Vagina (tissue), 2 donors: Measurements from ENCODE around the gene DDN. TPM values are rescaled to one million over a fixed set of nuclear protein-coding genes. Genes with fewer than 3 reads are reported as not detected.

Experiments used
- DNase-seq, 2 donors: peaks; one replicate each; pipeline ENCODE4 v3.0.0-alpha.2; 2017; ENCODE audit errors: extremely low spot score in 2 of 2
- H3K27ac ChIP-seq: fragments of 200-600 bp; sonication (generic); one replicate; pipeline ENCODE4 v1.5.1; 2019
- H3K27me3 ChIP-seq: fragments of 200-600 bp; sonication (generic); one replicate; pipeline ENCODE4 v1.5.1; 2019
- H3K36me3 ChIP-seq, 2 donors: fragments of 200-600 bp; sonication (generic); one replicate each; pipeline ENCODE4 v1.5.1; 2017 to 2019
- H3K4me1 ChIP-seq: fragments of 200-600 bp; sonication (generic); one replicate; pipeline ENCODE4 v1.5.1; 2019
- H3K4me3 ChIP-seq, 2 donors: fragments of 200-600 bp; sonication (generic); 1 replicate in 1 of 2; 2 replicates in 1 of 2; pipeline ENCODE4 v1.5.1; 2016 to 2019
- H3K9me3 ChIP-seq: fragments of 200-600 bp; sonication (generic); one replicate; pipeline ENCODE4 v1.5.1; 2019
- CTCF ChIP-seq, 3 experiments: fragments of 450-650 bp in 2 of 3; fragments of 200-600 bp in 1 of 3; sonication (generic) in 1 of 3; IDR thresholded peaks; one replicate each; pipeline ENCODE4 v1.5.1; 2017 to 2019; ENCODE audit warnings: antibody characterized with exemption in 3 of 3, mild to moderate bottlenecking in 2 of 3, moderate library complexity in 2 of 3
- POLR2A ChIP-seq, 2 donors: fragments of 450-650 bp; IDR thresholded peaks; one replicate each; pipeline ENCODE4 v1.6.1; 2017; ENCODE audit warnings: antibody characterized with exemption in 2 of 2, mild to moderate bottlenecking in 2 of 2, moderate library complexity in 2 of 2
- POLR2AphosphoS5 ChIP-seq, 2 donors: sonication (generic); formaldehyde crosslinking; IDR thresholded peaks; one replicate each; pipeline ENCODE4 v1.9.0; 2017; ENCODE audit warnings: antibody characterized with exemption in 2 of 2, mild to moderate bottlenecking in 2 of 2, low read depth in 1 of 2; ENCODE audit not compliant: insufficient read depth in 1 of 2
- intact Hi-C: fragments of 100-400 bp; cut with DNase I; formaldehyde crosslinking; loops from one replicate; pipeline ENCODE4 v1.15.1; 2023
- total RNA-seq: library from RNA; depleted of rRNA; stranded (reverse); fragments of >200 nt; gene quantifications from one replicate; pipeline ENCODE4 v1.2.3, GENCODE V29; 2016

Gene DDN
- total RNA-seq, 1 donor from 2014 or later: not detected

- TF ChIP-seq CTCF (IDR thresholded peaks at IDR 0.05) (no peak), POLR2AphosphoS5 (IDR thresholded peaks at IDR 0.05; ENCODE audit: insufficient read depth in 1 of 2, low read depth in 1 of 2) (no peak), POLR2A (IDR thresholded peaks at IDR 0.05) (no peak)
- Histone ChIP-seq H3K27ac (no peak overlapping the region), H3K27me3 (no peaks in the 10 kb centered on the region), H3K4me3 (no peak overlapping the region), H3K4me1 (peaks cover 32% of the 10 kb centered on the region), H3K9me3 (no peaks in the 10 kb centered on the region), H3K36me3 (no peaks in the 10 kb centered on the region)
- DNase-seq: no peak
- intact Hi-C loops: no loop called here
Measured at GRCh38 chr12:48967991-48968390, 31.2 kb downstream of the DDN start.

- Histone ChIP-seq H3K4me3 (no peak overlapping the region), H3K27me3 (no peaks in the 10 kb centered on the region), H3K36me3 (no peaks in the 10 kb centered on the region), H3K27ac (no peak overlapping the region), H3K9me3 (no peaks in the 10 kb centered on the region), H3K4me1 (peaks cover 22% of the 10 kb centered on the region)
- intact Hi-C loops: no loop called here
- TF ChIP-seq POLR2A (IDR thresholded peaks at IDR 0.05): no peak
- no peak for TF ChIP-seq CTCF (IDR thresholded peaks at IDR 0.05)
- TF ChIP-seq POLR2AphosphoS5 (IDR thresholded peaks at IDR 0.05; ENCODE audit: insufficient read depth in 1 of 2, low read depth in 1 of 2): no peak
- no peak for DNase-seq
Measured at GRCh38 chr12:48966177-48966895, 32.8 kb downstream of the DDN start.

GRCh38 chr12:48965298-48965838, 33.8 kb downstream of the DDN start:
- H3K27me3 ChIP-seq: no peaks in the 10 kb centered on the region

GRCh38 chr12:48961801-48962200, 37.4 kb downstream of the DDN start:
- Histone ChIP-seq H3K4me1 (peaks cover 5% of the 10 kb centered on the region), H3K27ac (no peak overlapping the region), H3K27me3 (no peaks in the 10 kb centered on the region), H3K4me3 (no peak overlapping the region), H3K36me3 (no peaks in the 10 kb centered on the region), H3K9me3 (no peaks in the 10 kb centered on the region)
- no peak for DNase-seq
- intact Hi-C loops: no loop called here
- TF ChIP-seq CTCF (IDR thresholded peaks at IDR 0.05): no peak
- no peak for TF ChIP-seq POLR2A (IDR thresholded peaks at IDR 0.05)
- no peak for TF ChIP-seq POLR2AphosphoS5 (IDR thresholded peaks at IDR 0.05; ENCODE audit: insufficient read depth in 1 of 2, low read depth in 1 of 2)

More at GRCh38 chr12:48965298-48965838, 33.8 kb downstream of the DDN start:
- H3K4me3 ChIP-seq: no peak overlapping the region
- no peak overlapping the region for H3K27ac ChIP-seq
- no peaks in the 10 kb centered on the region for H3K36me3 ChIP-seq
- DNase-seq: no peak
- peaks cover 12% of the 10 kb centered on the region for H3K4me1 ChIP-seq
- TF ChIP-seq POLR2AphosphoS5 (IDR thresholded peaks at IDR 0.05; ENCODE audit: insufficient read depth in 1 of 2, low read depth in 1 of 2) (no peak), POLR2A (IDR thresholded peaks at IDR 0.05) (no peak), CTCF (IDR thresholded peaks at IDR 0.05) (no peak)
- intact Hi-C loops: no loop called here
- H3K9me3 ChIP-seq: no peaks in the 10 kb centered on the region

- H3K4me1 ChIP-seq: peaks cover 7% of the 10 kb centered on the region
- no peaks in the 10 kb centered on the region for H3K27me3 ChIP-seq
- no peak for DNase-seq
- H3K4me3 ChIP-seq: no peak overlapping the region
- no peak overlapping the region for H3K27ac ChIP-seq
- H3K36me3 ChIP-seq: no peaks in the 10 kb centered on the region
- TF ChIP-seq POLR2A (IDR thresholded peaks at IDR 0.05): no peak
- TF ChIP-seq CTCF (IDR thresholded peaks at IDR 0.05): no peak
- no peak for TF ChIP-seq POLR2AphosphoS5 (IDR thresholded peaks at IDR 0.05; ENCODE audit: insufficient read depth in 1 of 2, low read depth in 1 of 2)
- intact Hi-C loops: no loop called here
- no peaks in the 10 kb centered on the region for H3K9me3 ChIP-seq
Measured at GRCh38 chr12:48961331-48961730, 37.8 kb downstream of the DDN start.
